HEK293 (cell line): ENCODE results near the gene PAK2.

Source experiments
- ZNF146 ChIP-seq: fragments of 450-650 bp; formaldehyde crosslinking; IDR thresholded peaks from 2 replicates; pipeline ENCODE4 v1.5.1; 2016; ENCODE audit warnings: missing biosample characterization, missing genetic modification characterization
- ZNF529 ChIP-seq: fragments of 450-650 bp; formaldehyde crosslinking; IDR thresholded peaks from 2 replicates; pipeline ENCODE4 v1.5.1; 2017; ENCODE audit warnings: missing genetic modification characterization, missing biosample characterization; ENCODE audit not compliant: insufficient replicate concordance
- ZSCAN23 ChIP-seq: fragments of 450-650 bp; formaldehyde crosslinking; IDR thresholded peaks from 2 replicates; pipeline ENCODE4 v1.5.1; 2016; ENCODE audit warnings: missing biosample characterization, missing genetic modification characterization
- TF ChIP-seq, protein P1 (sequence below): fragments of 450-650 bp; formaldehyde crosslinking; IDR thresholded peaks from 2 replicates; pipeline ENCODE4 v1.5.1; 2016; ENCODE audit warnings: missing biosample characterization, missing genetic modification characterization

DNA sequence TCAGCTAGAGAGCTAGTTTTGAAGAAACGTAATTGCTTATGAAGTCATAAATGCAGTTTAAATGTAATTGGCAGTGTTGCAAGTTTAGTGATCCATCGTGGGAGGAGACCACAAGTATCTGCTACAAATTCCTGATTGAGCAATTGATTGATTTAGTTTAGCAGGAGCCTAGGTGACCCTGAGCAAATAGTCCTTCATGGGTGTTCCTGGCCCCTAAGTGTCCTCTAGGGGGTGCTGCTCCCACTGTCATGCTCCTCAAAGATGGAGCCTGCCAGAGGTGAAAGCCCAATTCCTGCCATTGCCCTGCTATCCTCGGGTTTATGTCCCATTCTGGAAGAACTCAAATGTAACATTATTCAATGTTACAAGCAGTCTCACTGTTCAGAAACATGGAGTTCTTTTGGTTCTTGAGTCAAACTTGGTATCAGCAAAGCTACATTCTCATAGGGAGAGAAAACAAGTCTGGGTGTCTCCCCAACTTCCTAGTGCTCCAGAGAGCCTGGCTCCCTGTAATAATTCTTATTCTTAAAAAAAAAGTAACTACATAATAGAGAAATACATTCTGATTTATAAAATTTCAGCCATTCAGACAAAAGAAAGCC, 98.3 kb downstream of the PAK2 start:
- TF ChIP-seq, protein P1, sequence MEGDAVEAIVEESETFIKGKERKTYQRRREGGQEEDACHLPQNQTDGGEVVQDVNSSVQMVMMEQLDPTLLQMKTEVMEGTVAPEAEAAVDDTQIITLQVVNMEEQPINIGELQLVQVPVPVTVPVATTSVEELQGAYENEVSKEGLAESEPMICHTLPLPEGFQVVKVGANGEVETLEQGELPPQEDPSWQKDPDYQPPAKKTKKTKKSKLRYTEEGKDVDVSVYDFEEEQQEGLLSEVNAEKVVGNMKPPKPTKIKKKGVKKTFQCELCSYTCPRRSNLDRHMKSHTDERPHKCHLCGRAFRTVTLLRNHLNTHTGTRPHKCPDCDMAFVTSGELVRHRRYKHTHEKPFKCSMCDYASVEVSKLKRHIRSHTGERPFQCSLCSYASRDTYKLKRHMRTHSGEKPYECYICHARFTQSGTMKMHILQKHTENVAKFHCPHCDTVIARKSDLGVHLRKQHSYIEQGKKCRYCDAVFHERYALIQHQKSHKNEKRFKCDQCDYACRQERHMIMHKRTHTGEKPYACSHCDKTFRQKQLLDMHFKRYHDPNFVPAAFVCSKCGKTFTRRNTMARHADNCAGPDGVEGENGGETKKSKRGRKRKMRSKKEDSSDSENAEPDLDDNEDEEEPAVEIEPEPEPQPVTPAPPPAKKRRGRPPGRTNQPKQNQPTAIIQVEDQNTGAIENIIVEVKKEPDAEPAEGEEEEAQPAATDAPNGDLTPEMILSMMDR (tag by site-specific recombination) = no peak
- TF ChIP-seq ZNF529 (tag by site-specific recombination) (no peak), ZSCAN23 (tag by site-specific recombination) (no peak), ZNF146 (tag by site-specific recombination) (no peak)
